Putamen (tissue), 1 donor: ENCODE results near the gene ZFP57.

Experiments used
- DNase-seq: peaks from one replicate; pipeline ENCODE4 v3.0.0-alpha.2; 2016; ENCODE audit warnings: low spot score

Gene ZFP57

GRCh38 chr6:29680904-29681303, at the start of gene ZFP57:
Gene ZFP57 (minus strand): TSS chr6:29681152. CDS start chr6:29677003, 4,149 bp downstream.
- DNase-seq, result no peak

GRCh38 chr6:29730575-29731126, 49.7 kb upstream of the ZFP57 start:
- DNase-seq, result no peak

- no peak for DNase-seq
Observed at GRCh38 chr6:29729774-29730328, 48.9 kb upstream of the ZFP57 start.

GRCh38 chr6:29728875-29729270, 47.9 kb upstream of the ZFP57 start:
- no peak for DNase-seq

GRCh38 chr6:29728173-29728874, 47.4 kb upstream of the ZFP57 start:
- DNase-seq, result no peak

- no peak for DNase-seq
Observed at GRCh38 chr6:29727637-29728036, 46.7 kb upstream of the ZFP57 start.

GRCh38 chr6:29726571-29727194, 45.7 kb upstream of the ZFP57 start:
- no peak for DNase-seq

- DNase-seq, result no peak
Observed at GRCh38 chr6:29726001-29726400, 45.0 kb upstream of the ZFP57 start.

GRCh38 chr6:29724937-29725869, 44.3 kb upstream of the ZFP57 start:
- no peak for DNase-seq

- DNase-seq, result no peak
Observed at GRCh38 chr6:29723666-29724588, 43.0 kb upstream of the ZFP57 start.

GRCh38 chr6:29723262-29723665, 42.3 kb upstream of the ZFP57 start, which contains the start of gene HLA-F:
Gene HLA-F (plus strand): TSS chr6:29723434. CDS start chr6:29723464, 30 bp downstream.
- DNase-seq, result peak; percentile 87

GRCh38 chr6:29720863-29721262, 39.9 kb upstream of the ZFP57 start:
- DNase-seq, result no peak

- DNase-seq, result no peak
Observed at GRCh38 chr6:29710281-29710941, 29.5 kb upstream of the ZFP57 start.

- no peak for DNase-seq
Observed at GRCh38 chr6:29709188-29709587, 28.2 kb upstream of the ZFP57 start.

- no peak for DNase-seq
Observed at GRCh38 chr6:29708432-29709179, 27.7 kb upstream of the ZFP57 start.

- DNase-seq, result peak; percentile 53
Observed at GRCh38 chr6:29705389-29706231, 24.7 kb upstream of the ZFP57 start.

- no peak for DNase-seq
Observed at GRCh38 chr6:29702519-29703103, 21.7 kb upstream of the ZFP57 start.
